ENCODE measurements around the gene COPB2. TPM values are rescaled to one million over a fixed set of nuclear protein-coding genes. Genes with fewer than 3 reads are reported as not detected.
"Not testable (repeated sequence)": the region's sequence is repeated elsewhere in the genome, so short reads cannot be mapped to it uniquely, and the experiment has no call there.

The COPB2 gene
- total RNA-seq, 4 donors from 2014 or later: 80.0 to 110 (median 87.4) TPM

- Histone ChIP-seq H3K36me3 (peaks cover 0 to 29% of the 10 kb centered on the region in 2 donors), H3K4me3 (no peak overlapping the region), H3K4me1 (no peaks in the 10 kb centered on the region), H3K27ac (no peak overlapping the region), H3K27me3 (no peaks in the 10 kb centered on the region), H3K9me3 (peaks cover 0 to 19% (median 0%) of the 10 kb centered on the region in 3 donors)
- 25 to 73% methylated on average over 1 of the region's 1 CpG for WGBS, 2 donors (ENCODE audit: low coverage in 1 of 2)
- no peak for ATAC-seq
- TF ChIP-seq EP300 (IDR thresholded peaks at IDR 0.05): no peak
Measured at GRCh38 chr3:139421040-139421439, 31.6 kb upstream of the COPB2 start.

- H3K36me3 ChIP-seq: peaks cover 0 to 5% of the 10 kb centered on the region in 2 donors
- no CpG with 5 or more reads among the region's 2 CpGs for WGBS, 2 donors (ENCODE audit: low coverage in 1 of 2)
- ATAC-seq: no peak
- no peak overlapping the region for H3K27ac ChIP-seq
- H3K4me1 ChIP-seq: no peaks in the 10 kb centered on the region
- no peaks in the 10 kb centered on the region for H3K27me3 ChIP-seq
- H3K9me3 ChIP-seq: peaks cover 0 to 44% (median 0%) of the 10 kb centered on the region in 3 donors
- no peak for TF ChIP-seq CTCF (IDR thresholded peaks at IDR 0.05)
- no peak for TF ChIP-seq POLR2AphosphoS5 (IDR thresholded peaks at IDR 0.05)
- no peak for TF ChIP-seq POLR2A (IDR thresholded peaks at IDR 0.05)
- H3K4me3 ChIP-seq: no peak overlapping the region
Measured at GRCh38 chr3:139418144-139418543, 28.7 kb upstream of the COPB2 start.

- Histone ChIP-seq H3K9me3 (peaks cover 0 to 63% (median 0%) of the 10 kb centered on the region in 3 donors), H3K4me3 (no peak overlapping the region), H3K4me1 (no peaks in the 10 kb centered on the region), H3K36me3 (no peaks in the 10 kb centered on the region), H3K27me3 (no peaks in the 10 kb centered on the region), H3K27ac (no peak overlapping the region)
- 88 to 100% methylated on average over 1 of the region's 1 CpG for WGBS, 2 donors (ENCODE audit: low coverage in 1 of 2)
- TF ChIP-seq POLR2A (IDR thresholded peaks at IDR 0.05) (no peak), CTCF (IDR thresholded peaks at IDR 0.05) (no peak), EP300 (IDR thresholded peaks at IDR 0.05) (no peak), POLR2AphosphoS5 (IDR thresholded peaks at IDR 0.05) (no peak)
- no peak for ATAC-seq
Measured at GRCh38 chr3:139416275-139416674, 26.8 kb upstream of the COPB2 start.

- Histone ChIP-seq H3K27ac (no peak overlapping the region), H3K9me3 (peaks cover 0 to 75% (median 0%) of the 10 kb centered on the region in 3 donors), H3K27me3 (no peaks in the 10 kb centered on the region), H3K4me1 (no peaks in the 10 kb centered on the region), H3K36me3 (no peaks in the 10 kb centered on the region), H3K4me3 (no peak overlapping the region)
- 58 to 94% methylated on average over 2 of the region's 2 CpGs for WGBS, 2 donors (ENCODE audit: low coverage in 1 of 2)
- TF ChIP-seq POLR2A (IDR thresholded peaks at IDR 0.05) (no peak), CTCF (IDR thresholded peaks at IDR 0.05) (no peak), EP300 (IDR thresholded peaks at IDR 0.05) (no peak)
- no peak for ATAC-seq
Measured at GRCh38 chr3:139414608-139415224, 25.3 kb upstream of the COPB2 start.

- not testable (repeated sequence) for ATAC-seq, H3K36me3 ChIP-seq, H3K27ac ChIP-seq, H3K27me3 ChIP-seq, H3K4me3 ChIP-seq, H3K4me1 ChIP-seq
- H3K9me3 ChIP-seq: peaks cover 0 to 77% (median 0%) of the 10 kb centered on the region in 3 donors
Measured at GRCh38 chr3:139412891-139413290, 23.4 kb upstream of the COPB2 start.

GRCh38 chr3:139401155-139401554 is 11.7 kb upstream of the COPB2 start:
- H3K27ac ChIP-seq, H3K4me3 ChIP-seq, H3K36me3 ChIP-seq, ATAC-seq, H3K4me1 ChIP-seq, H3K27me3 ChIP-seq: not testable (repeated sequence)
- WGBS, 2 donors (ENCODE audit: low coverage in 1 of 2): 74 to 87% methylated on average over 2 of the region's 2 CpGs
- peaks cover 0 to 27% (median 0%) of the 10 kb centered on the region in 3 donors for H3K9me3 ChIP-seq

Data from gastroesophageal sphincter (tissue), 4 donors.